Measurements from ENCODE around the gene FOXP4.

FOXP4 gene

GRCh38 chr6:41571021-41571780, 25.0 kb downstream of the FOXP4 start:
- no peak overlapping the region for H3K4me3 ChIP-seq (ENCODE audit: low read depth, low read length)
- TF ChIP-seq CTCF (IDR thresholded peaks at IDR 0.05; ENCODE audit: borderline replicate concordance, insufficient read depth, low read depth, low read length), result no peak

GRCh38 chr6:41572613-41573012, 26.4 kb downstream of the FOXP4 start:
- H3K4me3 ChIP-seq (ENCODE audit: low read depth, low read length), result no peak overlapping the region
- TF ChIP-seq CTCF (IDR thresholded peaks at IDR 0.05; ENCODE audit: borderline replicate concordance, insufficient read depth, low read depth, low read length), result no peak

- no peak overlapping the region for H3K4me3 ChIP-seq (ENCODE audit: low read depth, low read length)
- no peak for TF ChIP-seq CTCF (IDR thresholded peaks at IDR 0.05; ENCODE audit: borderline replicate concordance, insufficient read depth, low read depth, low read length)
Measured at GRCh38 chr6:41573276-41573675, 27.1 kb downstream of the FOXP4 start.

- TF ChIP-seq CTCF (IDR thresholded peaks at IDR 0.05; ENCODE audit: borderline replicate concordance, insufficient read depth, low read depth, low read length), result no peak
Measured at GRCh38 chr6:41573985-41574384, 27.8 kb downstream of the FOXP4 start.

GRCh38 chr6:41575598-41575997, 29.4 kb downstream of the FOXP4 start:
- no peak for TF ChIP-seq CTCF (IDR thresholded peaks at IDR 0.05; ENCODE audit: borderline replicate concordance, insufficient read depth, low read depth, low read length)
- no peak overlapping the region for H3K4me3 ChIP-seq (ENCODE audit: low read depth, low read length)

More at GRCh38 chr6:41573985-41574384, 27.8 kb downstream of the FOXP4 start:
- no peak overlapping the region for H3K4me3 ChIP-seq (ENCODE audit: low read depth, low read length)

- H3K4me3 ChIP-seq (ENCODE audit: low read depth, low read length), result no peak overlapping the region
- no peak for TF ChIP-seq CTCF (IDR thresholded peaks at IDR 0.05; ENCODE audit: borderline replicate concordance, insufficient read depth, low read depth, low read length)
Measured at GRCh38 chr6:41576667-41577066, 30.5 kb downstream of the FOXP4 start.

Measured in GM12875 (cell line).